NOMO-1 (cell line): Measurements from ENCODE around the gene SLIRP.
"Not testable (repeated sequence)": the region's sequence is repeated elsewhere in the genome, so short reads cannot be mapped to it uniquely, and the experiment has no call there.

ENCODE experiments used
- DNase-seq, 2 experiments: peaks; one replicate each; lab custom pipeline; 2025; ENCODE audit not compliant: unreplicated experiment in 2 of 2; lab: John Stamatoyannopoulos, UW

Gene SLIRP

DNA sequence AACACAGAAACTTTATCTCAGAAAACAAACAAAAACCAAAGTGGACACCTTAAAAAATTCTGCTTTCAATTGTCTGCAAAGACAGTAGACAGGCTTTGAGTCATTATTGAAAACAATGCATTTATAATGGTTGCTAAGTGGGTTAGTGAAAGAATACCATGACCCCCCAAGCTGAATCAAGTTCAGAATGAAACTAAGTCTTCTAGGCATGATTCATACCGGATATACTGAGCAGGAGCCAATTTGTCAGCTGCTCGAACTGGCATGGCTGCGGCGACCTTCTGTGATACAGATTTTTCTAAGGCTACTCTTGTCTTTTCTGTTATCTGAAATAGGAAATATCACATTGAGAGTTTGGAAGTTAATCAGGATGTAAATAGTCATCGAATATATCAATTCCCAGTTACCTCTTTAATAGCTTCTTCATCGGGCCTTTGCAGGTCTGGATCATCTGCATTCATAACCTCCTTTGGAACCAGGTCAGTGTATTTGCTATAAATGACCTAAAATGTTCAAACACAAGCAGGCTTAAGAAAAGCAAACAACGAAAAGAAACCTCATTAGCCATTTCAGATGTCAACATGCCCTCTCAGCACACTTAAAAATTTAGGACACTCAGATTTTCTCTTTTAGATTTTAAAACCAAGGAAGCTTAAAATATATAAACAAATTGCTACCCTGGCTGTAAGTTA, 30.8 kb downstream of the SLIRP start:
- DNase-seq: no peak

DNA sequence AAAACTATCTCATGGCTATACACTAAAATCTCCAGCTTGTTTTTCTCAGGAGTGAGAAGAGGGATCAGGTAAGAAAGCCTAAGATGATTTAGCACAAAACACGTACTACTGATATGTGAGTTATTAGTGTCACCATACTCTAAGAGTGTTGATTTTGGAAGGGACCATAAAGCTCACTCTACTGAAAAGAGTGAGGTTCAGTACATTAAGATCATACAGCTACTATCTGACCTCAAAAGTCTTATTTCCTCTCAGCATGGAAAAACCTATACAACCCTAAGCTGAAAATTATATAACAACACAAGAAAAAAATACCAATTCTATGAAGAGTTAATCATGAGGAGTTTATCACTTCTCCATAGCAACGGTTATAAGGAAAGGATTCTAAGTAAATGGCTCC, 33.5 kb downstream of the SLIRP start:
- no peak for DNase-seq

DNA sequence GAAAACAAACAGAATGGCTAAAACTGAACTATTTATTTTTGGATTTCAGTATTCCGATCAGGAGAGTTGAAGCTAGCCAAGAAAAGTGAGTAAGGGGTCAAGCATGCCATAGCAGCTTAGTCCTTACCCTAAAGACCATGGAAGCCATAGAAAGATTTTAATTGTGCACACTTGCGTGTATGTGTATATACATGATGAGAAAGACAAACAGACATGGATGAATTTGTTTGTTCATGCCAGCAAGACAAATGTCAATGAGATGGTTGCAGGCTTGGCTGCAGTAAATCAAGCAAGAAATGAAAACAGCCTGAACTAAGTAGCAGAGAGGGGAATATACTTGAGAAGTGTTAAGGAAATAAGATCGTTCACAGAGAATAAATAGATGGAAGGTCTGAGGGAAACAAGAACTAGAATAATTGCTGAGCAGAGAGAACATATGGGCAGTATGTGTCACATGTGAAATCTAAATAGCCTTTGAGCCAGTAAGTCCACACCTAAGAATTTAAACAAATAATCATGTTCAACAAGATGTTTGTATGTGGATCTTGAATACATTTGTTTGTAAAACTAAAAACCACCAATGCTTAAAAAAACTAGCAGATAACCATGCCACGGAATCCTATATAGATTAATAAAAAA, 38.3 kb downstream of the SLIRP start:
- DNase-seq: no peak

DNA sequence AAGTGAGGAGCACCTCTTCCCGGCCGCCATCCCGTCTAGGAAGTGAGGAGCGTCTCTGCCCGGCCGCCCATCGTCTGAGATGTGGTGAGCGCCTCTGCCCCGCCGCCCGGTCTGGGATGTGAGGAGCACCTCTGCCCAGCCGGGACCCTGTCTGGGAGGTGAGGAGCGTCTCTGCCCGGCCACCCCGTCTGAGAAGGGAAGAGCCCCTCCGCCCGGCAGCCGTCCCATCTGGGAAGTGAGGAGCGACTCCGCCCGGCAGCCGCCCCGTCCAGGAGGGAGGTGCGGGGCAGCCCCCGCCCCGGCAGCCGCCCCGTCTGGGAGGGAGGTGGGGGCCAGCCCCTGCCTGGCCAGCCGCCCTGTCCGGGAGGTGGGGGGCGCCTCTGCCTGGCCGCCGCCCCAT, 39.5 kb downstream of the SLIRP start:
- not testable (repeated sequence) for DNase-seq

DNA sequence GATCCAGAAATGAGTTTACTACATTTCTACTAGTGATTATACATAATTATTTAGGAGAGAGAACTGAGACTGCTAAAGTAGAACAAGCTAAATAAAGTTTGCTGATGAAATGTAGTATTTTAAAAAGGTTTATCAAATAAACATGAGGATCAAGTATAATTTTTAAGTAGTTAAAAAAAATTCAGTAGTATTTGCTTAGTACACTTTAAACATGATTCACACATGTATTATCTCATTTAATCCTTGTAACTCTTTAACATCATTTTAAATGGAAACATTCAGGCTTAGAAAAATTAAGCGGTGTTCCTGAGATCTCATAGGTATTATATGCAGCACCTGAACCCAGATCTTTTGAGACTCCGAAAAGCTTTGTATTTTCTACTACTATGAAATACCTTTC, 44.4 kb downstream of the SLIRP start:
- no peak for DNase-seq

DNA sequence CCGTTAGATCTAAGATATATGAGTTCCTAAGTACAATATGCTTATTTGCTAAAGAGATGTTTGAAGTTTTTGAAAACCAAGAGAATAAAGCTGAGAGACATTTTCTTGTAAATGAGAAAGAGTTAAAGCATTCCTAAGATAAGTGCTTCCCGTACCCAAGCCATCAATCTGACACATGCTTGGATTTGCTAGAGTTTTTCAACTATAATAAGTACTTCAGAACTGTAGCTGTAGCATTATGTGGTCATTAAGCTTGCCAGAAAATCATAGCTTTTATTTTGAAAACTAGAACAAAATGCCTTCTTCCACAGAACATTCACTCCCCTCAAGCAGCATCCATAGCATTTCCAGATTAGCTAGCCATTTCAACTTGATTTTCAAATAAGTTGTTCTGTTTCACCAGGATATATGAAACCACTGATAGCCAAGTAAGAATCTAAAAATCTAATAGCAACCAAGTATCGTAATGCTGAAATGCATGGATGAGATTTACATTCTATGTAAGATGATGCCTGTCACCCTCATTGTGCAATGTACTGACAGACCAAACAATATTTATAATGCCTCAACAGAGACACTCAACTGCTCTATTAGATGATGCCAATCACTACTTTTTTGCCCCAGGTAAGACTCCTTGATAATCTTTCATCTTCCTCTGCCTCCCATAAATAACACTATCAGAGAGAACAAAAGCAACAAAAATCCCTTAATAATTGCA, 45.1 kb downstream of the SLIRP start:
- DNase-seq: no peak

DNA sequence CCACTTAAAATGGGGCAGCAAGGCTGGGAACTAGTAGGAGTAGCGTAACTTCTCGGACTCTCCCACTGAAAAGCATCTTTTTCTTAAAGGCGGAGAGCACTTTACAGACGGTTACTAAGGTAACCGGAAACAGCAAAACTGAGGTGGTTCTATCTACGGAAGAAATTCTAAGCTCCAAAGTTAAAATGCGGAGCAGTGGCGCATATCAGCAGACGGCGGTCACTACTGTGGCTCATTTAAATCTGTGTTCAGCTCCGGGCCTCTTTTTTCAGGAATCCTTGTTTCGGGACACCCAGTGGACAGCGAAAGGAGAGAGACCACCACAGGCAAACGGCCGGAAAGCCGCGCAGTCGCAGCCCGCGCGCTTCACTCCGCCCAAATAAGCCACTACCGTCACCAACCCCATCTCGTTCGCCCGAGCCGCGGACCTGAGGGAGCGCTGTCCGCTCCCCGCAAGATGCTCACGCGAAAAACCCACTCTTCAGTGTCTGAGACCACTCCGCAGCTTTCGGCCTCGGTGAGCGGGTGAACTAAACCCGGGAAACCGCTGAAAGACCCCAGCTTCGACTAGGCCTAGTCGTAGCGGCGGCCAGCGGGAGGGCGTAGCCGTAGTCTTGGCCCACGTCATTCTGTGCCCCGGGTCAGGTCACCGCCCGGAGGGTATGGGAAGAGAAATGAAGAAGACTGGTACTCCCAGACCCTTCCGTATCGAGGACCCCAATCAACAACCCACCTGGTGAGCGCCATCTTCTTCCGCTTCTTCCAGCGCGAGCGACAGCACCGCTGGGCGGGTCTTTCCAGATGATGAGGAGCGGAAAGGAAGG, 52.7 kb downstream of the SLIRP start, which contains the start of gene SNW1:
Gene SNW1 (minus strand): TSS at position 776 of the 824 bp plus-strand sequence. CDS start 29 bp downstream, at position 747.
- peak; percentile 91 to 95 for DNase-seq

DNA sequence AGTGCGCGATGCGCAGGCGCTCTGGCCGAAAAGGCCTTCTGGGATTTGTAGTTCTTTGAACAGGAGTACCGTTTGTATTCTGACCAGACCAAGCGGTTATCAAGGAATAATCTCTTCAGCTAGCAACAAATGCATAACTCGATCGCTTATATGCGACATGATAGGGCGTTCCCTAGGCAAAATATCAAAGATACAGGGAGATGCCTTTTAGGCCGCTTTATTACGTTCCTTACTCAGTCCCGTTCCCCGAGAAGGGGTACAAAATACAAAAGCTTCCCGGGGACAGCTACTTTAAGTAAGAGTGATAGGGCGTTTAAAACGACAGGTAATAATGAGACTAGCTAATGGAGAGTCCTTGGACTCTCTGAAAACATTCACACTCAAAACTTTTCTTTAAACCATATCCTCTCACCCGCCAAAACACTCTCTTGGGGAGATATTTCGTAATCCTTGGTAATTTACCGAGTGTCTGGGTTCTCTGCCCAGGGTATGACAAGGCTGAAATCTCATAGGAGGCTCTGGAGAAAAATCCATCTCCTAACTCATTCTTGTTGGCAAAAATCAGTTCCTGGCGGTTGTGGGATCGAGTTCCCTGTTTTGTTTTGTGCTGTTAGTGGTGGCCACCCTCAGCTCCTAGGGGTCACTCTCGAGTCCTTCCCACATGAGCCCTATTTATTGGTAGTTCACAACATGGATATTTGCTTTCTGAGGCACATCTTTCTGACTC, 53.5 kb downstream of the SLIRP start:
- peak; percentile 14 to 30 for DNase-seq

DNA sequence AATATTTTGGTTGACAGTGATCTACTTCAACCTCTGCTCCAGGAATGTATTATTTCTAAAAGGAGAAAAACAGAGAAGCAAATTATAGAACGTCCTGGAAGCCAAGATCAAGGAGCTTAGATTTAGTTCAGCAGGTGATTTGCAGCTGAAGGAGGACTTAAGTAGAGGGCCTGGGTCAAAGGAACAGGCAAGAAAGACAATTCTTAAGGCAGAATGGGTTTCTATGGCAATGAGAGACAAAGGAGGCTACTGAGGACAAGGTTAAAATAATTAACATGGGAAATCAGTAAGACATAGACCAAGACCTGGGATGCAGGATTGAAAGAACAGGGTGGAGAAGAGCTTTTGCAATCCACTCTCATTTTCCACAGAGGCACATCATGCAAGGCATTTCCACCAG, 55.4 kb downstream of the SLIRP start:
- no peak for DNase-seq

DNA sequence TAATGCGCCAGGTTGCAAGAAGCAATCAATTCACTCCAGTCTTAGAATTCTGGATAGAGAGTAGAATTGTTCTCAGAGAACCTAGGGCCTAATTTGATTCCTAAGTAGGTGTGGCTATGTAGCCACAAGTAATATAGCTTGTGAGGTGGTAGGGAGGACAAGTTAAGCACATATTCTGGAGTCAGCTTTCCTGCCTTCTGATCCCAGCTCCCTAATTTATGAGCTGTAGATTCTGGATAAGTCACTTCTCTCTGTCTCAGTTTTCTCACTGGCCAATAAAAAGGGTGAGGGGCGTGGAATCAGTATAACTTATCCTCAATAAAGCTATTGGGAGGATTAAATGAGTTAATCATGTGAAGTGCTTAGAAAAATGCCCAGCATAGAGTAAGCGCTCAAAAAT, 56.1 kb downstream of the SLIRP start:
- DNase-seq: no peak
